Keratinocyte (primary cell): Measurements from ENCODE around the gene ITGA2. TPM values are rescaled to one million over a fixed set of nuclear protein-coding genes. Genes with fewer than 3 reads are reported as not detected.
A peak's percentile ranks its signal among the peaks of the same experiment; 100 is the strongest.

Experiments used
- DNase-seq: peaks from one replicate; pipeline ENCODE4 v3.0.0-alpha.2; 2011; ENCODE audit warnings: low read depth, missing footprints, low spot score
- FAIRE-seq: peaks from 2 replicates; lab custom pipeline; 2011; peaks lifted over from hg19 to GRCh38; lab: Jason Lieb, UNC
- H2AFZ ChIP-seq: 2 replicates; pipeline ENCODE4 v1.6.0; 2012; ENCODE audit warnings: low read length, control low read depth, inconsistent platforms; ENCODE audit not compliant: control insufficient read depth
- H3K27ac ChIP-seq: 2 replicates; pipeline ENCODE4 v1.5.1; 2011; ENCODE audit warnings: low read length; ENCODE audit not compliant: control insufficient read depth, insufficient read depth
- H3K27me3 ChIP-seq: 3 replicates; pipeline ENCODE4 v1.6.0; 2011; ENCODE audit warnings: low read length; ENCODE audit not compliant: control insufficient read depth, insufficient read depth; ENCODE audit errors: extremely low read depth
- H3K36me3 ChIP-seq, 2 experiments: 2 replicates in 1 of 2; 3 replicates in 1 of 2; pipeline ENCODE4 v1.5.1; 2011; ENCODE audit warnings: low read length in 2 of 2, mild to moderate bottlenecking in 1 of 2; ENCODE audit not compliant: control insufficient read depth in 2 of 2, insufficient read depth in 2 of 2; ENCODE audit errors: extremely low read depth in 1 of 2
- H3K4me1 ChIP-seq: 3 replicates; pipeline ENCODE4 v1.5.1; 2011; ENCODE audit warnings: low read length; ENCODE audit not compliant: control insufficient read depth, insufficient read depth; ENCODE audit errors: extremely low read depth
- H3K4me2 ChIP-seq: 3 replicates; pipeline ENCODE4 v1.6.0; 2011; ENCODE audit warnings: low read depth, low read length; ENCODE audit not compliant: control insufficient read depth, insufficient read depth; ENCODE audit errors: extremely low read depth
- H3K4me3 ChIP-seq, 3 experiments: fragments of 200-600 bp in 1 of 3; sonication (generic) in 1 of 3; 2 replicates in 2 of 3; 3 replicates in 1 of 3; pipeline ENCODE4 v1.5.1; 2011 to 2016; ENCODE audit warnings: low read length in 3 of 3, mild to moderate bottlenecking in 3 of 3, control low read depth in 2 of 3, inconsistent platforms in 1 of 3, low read depth in 1 of 3, mixed read lengths in 1 of 3, mixed run types in 1 of 3, moderate library complexity in 1 of 3; ENCODE audit not compliant: control insufficient read depth in 2 of 3, insufficient read depth in 2 of 3; ENCODE audit errors: extremely low read depth in 1 of 3
- H3K79me2 ChIP-seq: 2 replicates; pipeline ENCODE4 v1.6.0; 2012; ENCODE audit warnings: low read length; ENCODE audit not compliant: control insufficient read depth, insufficient read depth
- H3K9ac ChIP-seq: 3 replicates; pipeline ENCODE4 v1.6.0; 2011; ENCODE audit warnings: low read length; ENCODE audit not compliant: control insufficient read depth, insufficient read depth; ENCODE audit errors: extremely low read depth
- H3K9me1 ChIP-seq: 3 replicates; pipeline ENCODE4 v1.6.0; 2011; ENCODE audit warnings: low read length; ENCODE audit not compliant: control insufficient read depth, insufficient read depth; ENCODE audit errors: extremely low read depth
- H3K9me3 ChIP-seq: 2 replicates; pipeline ENCODE4 v1.5.1; 2012; ENCODE audit warnings: low read depth, low read length; ENCODE audit not compliant: control insufficient read depth
- H4K20me1 ChIP-seq: 3 replicates; pipeline ENCODE4 v1.6.0; 2011; ENCODE audit warnings: low read length; ENCODE audit not compliant: control insufficient read depth, insufficient read depth; ENCODE audit errors: extremely low read depth
- EZH2 ChIP-seq: IDR thresholded peaks from one replicate; pipeline ENCODE4 v1.6.1; 2012; ENCODE audit warnings: inconsistent platforms, mild to moderate bottlenecking, low read length, moderate library complexity
- dilution Hi-C: fragments of 300-500 bp; cut with MboI; formaldehyde crosslinking; loops from one replicate; pipeline ENCODE4 v1.7.0; 2020; ENCODE audit warnings: low sequenced_read_pairs; ENCODE audit not compliant: extremely low pct_ligation_motif_present
- polyA plus RNA-seq, 5 experiments: library from polyadenylated mRNA; depleted of rRNA in 3 of 5; stranded (reverse) in 3 of 5; stranded (forward) in 1 of 5; unstranded in 1 of 5; fragments of >200 nt; gene quantifications; 1 replicate in 1 of 5; 2 replicates in 3 of 5; 3 replicates in 1 of 5; pipeline versions ENCODE4 v1.2.1 to v1.2.3, GENCODE V29; 2011 to 2012; ENCODE audit warnings: missing spikeins in 2 of 5, low read depth in 1 of 5, low replicate concordance in 1 of 5
- TF ChIP-seq, protein P1 (sequence below), 3 experiments: IDR thresholded peaks in 1 of 3; conservative IDR thresholded peaks in 1 of 3; optimal IDR thresholded peaks in 1 of 3; 2 replicates in 2 of 3; 3 replicates in 1 of 3; pipeline versions ENCODE3 to v1.5.1; 2011; ENCODE audit warnings: low read length in 3 of 3, mild to moderate bottlenecking in 3 of 3, moderate library complexity in 2 of 3, control low read depth in 1 of 3, inconsistent platforms in 1 of 3; ENCODE audit not compliant: insufficient read depth in 2 of 3; ENCODE audit errors: extremely low read depth in 1 of 3

The ITGA2 gene
- polyA plus RNA-seq, 1 donor (not counting 4 experiments of a cell fraction or from before 2014, with no cell fraction given), result 112 TPM

DNA sequence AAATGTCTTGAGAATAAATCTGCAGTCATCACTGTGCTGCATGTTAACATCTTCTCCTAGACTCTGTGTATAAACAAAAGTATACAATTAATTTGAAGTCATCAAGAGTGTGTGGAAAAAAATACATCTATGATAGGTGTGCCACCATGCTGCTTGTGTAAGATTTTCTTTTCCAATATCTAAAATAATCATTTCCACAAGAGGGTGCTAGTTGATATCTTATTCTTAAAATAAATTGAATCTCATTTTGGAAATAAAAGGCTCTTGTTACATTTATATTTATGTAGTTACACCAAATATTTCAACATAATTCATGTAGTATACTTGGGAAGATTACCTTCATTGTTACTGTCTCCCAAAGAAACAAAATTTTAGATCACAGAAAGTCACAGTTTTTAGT, 134.6 kb downstream of the ITGA2 start:
- Histone ChIP-seq H4K20me1 (no peaks in the 10 kb centered on the region), H2AFZ (no peak overlapping the region), H3K27ac (no peak overlapping the region), H3K9ac (no peak overlapping the region), H3K4me3 (no peak overlapping the region), H3K27me3 (no peaks in the 10 kb centered on the region), H3K4me2 (no peak overlapping the region), H3K9me1 (no peaks in the 10 kb centered on the region), H3K4me1 (peaks cover 10% of the 10 kb centered on the region), H3K79me2 (no peaks in the 10 kb centered on the region), H3K36me3 (no peaks in the 10 kb centered on the region), H3K9me3 (no peaks in the 10 kb centered on the region)
- no peak for DNase-seq
- no peak for FAIRE-seq
- dilution Hi-C loops, result no loop called here
- TF ChIP-seq, protein P1, sequence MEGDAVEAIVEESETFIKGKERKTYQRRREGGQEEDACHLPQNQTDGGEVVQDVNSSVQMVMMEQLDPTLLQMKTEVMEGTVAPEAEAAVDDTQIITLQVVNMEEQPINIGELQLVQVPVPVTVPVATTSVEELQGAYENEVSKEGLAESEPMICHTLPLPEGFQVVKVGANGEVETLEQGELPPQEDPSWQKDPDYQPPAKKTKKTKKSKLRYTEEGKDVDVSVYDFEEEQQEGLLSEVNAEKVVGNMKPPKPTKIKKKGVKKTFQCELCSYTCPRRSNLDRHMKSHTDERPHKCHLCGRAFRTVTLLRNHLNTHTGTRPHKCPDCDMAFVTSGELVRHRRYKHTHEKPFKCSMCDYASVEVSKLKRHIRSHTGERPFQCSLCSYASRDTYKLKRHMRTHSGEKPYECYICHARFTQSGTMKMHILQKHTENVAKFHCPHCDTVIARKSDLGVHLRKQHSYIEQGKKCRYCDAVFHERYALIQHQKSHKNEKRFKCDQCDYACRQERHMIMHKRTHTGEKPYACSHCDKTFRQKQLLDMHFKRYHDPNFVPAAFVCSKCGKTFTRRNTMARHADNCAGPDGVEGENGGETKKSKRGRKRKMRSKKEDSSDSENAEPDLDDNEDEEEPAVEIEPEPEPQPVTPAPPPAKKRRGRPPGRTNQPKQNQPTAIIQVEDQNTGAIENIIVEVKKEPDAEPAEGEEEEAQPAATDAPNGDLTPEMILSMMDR (optimal IDR thresholded peaks at IDR 0.05 in 1 of 3, IDR thresholded peaks at IDR 0.05 in 1 of 3, conservative IDR thresholded peaks at IDR 0.05 in 1 of 3; ENCODE audit: extremely low read depth in 1 of 3, insufficient read depth in 2 of 3, low read length in 3 of 3), result peak in 1 of 3 experiments; percentile 2
- TF ChIP-seq EZH2, result no peak

DNA sequence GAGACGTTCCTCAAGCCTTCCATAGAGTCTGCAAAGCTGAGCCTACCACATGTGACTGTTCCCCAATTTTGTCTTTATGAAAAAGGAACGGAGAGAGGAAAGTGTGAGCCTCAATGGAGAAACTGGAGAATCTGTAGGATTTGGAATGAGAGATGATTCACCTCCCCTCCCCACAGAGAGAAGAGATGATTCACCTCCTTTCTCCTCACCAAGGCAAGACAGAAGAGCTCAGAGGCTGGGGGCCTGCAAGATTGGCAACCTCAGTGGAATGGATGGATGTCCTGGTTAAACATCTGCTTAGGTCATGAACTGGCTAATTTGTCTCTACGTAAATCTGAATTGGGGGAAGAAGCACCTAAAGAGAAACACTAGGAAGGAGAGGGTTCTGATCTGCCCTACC, 137.4 kb downstream of the ITGA2 start:
- H3K4me2 ChIP-seq, result no peak overlapping the region
- dilution Hi-C loops, result no loop called here
- no peaks in the 10 kb centered on the region for H3K27me3 ChIP-seq
- peaks cover 10% of the 10 kb centered on the region for H3K4me1 ChIP-seq
- no peaks in the 10 kb centered on the region for H3K9me3 ChIP-seq
- H3K9ac ChIP-seq, result no peak overlapping the region
- H3K9me1 ChIP-seq, result no peaks in the 10 kb centered on the region
- H3K79me2 ChIP-seq, result no peaks in the 10 kb centered on the region
- DNase-seq (no peak), FAIRE-seq (peak; percentile 88)
- H3K27ac ChIP-seq, result no peak overlapping the region
- H3K4me3 ChIP-seq, result no peak overlapping the region
- no peaks in the 10 kb centered on the region for H4K20me1 ChIP-seq
- TF ChIP-seq, protein P1 (optimal IDR thresholded peaks at IDR 0.05 in 1 of 3, IDR thresholded peaks at IDR 0.05 in 1 of 3, conservative IDR thresholded peaks at IDR 0.05 in 1 of 3; ENCODE audit: extremely low read depth in 1 of 3, insufficient read depth in 2 of 3, low read length in 3 of 3), result no peak
- TF ChIP-seq EZH2, result no peak
- no peaks in the 10 kb centered on the region for H3K36me3 ChIP-seq
- no peak overlapping the region for H2AFZ ChIP-seq
